GM12874 (cell line): ENCODE measurements around the gene GIGYF2.

Source experiments
- TF ChIP-seq, protein P1 (sequence below): IDR thresholded peaks from 2 replicates; pipeline ENCODE4 v1.5.1; 2011; ENCODE audit warnings: low read depth, mild to moderate bottlenecking, control low read depth, low read length, moderate library complexity; ENCODE audit not compliant: insufficient read depth

Gene GIGYF2

DNA sequence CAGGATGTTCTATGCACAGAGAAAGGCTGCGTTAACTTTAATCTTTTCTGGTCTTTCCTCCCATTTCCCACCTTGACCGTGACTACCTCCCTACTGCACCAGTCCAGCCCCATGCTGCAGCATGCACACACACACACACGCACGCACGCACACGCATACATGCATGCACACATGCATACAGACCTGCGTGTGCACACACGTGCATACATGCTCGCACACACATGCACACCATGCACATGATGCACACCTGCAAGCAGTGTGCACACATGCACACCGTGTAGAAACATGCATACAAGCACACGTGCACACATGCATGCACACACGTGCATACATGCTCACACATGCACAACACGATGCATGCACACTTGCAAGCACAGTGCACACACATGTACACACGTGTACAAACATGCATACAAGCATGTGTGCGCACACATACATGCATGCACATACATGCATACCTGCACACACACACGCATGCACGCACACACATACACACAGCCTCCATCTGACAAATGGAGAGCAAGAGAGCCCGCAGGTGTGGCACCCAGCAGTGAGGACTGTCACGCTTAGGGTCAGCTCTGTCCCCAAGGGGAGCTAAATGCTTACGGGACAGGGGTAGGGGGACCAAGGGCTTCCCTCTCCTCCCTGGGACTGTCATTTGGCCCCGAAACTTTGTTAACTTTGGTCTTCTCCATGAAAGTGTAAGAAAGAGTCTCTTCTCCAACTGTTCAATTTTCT is 191.1 kb downstream of the GIGYF2 start:
- TF ChIP-seq, protein P1, sequence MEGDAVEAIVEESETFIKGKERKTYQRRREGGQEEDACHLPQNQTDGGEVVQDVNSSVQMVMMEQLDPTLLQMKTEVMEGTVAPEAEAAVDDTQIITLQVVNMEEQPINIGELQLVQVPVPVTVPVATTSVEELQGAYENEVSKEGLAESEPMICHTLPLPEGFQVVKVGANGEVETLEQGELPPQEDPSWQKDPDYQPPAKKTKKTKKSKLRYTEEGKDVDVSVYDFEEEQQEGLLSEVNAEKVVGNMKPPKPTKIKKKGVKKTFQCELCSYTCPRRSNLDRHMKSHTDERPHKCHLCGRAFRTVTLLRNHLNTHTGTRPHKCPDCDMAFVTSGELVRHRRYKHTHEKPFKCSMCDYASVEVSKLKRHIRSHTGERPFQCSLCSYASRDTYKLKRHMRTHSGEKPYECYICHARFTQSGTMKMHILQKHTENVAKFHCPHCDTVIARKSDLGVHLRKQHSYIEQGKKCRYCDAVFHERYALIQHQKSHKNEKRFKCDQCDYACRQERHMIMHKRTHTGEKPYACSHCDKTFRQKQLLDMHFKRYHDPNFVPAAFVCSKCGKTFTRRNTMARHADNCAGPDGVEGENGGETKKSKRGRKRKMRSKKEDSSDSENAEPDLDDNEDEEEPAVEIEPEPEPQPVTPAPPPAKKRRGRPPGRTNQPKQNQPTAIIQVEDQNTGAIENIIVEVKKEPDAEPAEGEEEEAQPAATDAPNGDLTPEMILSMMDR = no peak

DNA sequence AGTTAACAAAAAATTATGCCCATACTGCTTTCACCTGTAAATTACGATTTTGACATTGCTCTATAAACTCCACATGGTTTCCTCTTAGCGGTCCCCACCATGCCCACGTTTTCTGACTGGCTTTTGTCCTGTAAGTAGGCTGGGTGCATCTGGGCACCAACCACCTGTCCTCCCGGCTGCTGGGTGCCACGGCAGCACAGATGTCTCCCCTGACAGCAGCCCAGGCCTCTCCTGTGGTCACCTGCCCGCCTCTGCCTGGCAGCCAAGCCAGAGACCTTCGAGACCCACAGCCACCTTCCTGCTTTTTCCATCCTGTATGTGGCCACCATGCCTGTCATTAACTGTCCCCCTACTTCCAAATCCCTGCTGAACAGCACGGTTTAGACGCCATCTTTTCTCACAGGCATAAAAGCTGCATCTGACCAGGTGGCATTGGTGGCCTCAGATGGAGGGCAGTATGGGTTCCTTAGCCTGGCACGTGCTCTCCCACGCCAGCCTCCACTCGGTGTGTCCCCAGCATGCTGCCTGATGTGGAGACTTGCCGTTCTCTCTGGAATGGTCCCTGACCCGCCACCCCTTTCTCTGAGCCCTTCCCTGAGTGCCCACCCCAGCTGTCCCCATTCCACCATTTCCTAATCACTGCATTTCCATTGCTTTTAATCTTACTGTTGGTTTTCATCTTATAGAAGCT is 191.9 kb downstream of the GIGYF2 start:
- TF ChIP-seq, protein P1 = no peak

DNA sequence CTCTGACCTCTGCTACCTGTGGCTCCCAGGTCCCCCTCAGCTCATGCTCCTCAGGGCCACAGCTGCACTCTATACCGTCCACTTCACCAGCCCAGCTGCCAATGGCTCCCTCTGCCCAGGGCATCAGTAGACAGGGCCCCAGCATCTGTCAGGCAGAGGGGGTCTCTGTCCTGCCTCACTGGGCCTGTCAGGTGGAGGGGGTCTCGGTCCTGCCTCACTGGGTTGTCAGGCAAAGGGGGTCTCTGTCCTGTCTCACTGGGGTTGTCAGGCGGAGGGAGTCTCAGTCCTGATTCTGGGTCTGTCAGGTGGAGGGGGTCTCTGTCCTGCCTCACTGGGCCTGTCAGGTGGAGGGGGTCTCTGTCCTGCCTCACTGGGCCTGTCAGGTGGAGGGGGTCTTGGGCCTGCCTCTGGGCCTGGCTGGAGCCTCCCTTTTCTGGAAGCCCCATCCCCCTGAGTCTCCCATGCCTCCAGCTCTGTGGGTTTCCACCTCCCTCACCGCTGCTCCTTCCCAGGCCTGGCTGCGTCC is 192.8 kb downstream of the GIGYF2 start:
- TF ChIP-seq, protein P1 = no peak

DNA sequence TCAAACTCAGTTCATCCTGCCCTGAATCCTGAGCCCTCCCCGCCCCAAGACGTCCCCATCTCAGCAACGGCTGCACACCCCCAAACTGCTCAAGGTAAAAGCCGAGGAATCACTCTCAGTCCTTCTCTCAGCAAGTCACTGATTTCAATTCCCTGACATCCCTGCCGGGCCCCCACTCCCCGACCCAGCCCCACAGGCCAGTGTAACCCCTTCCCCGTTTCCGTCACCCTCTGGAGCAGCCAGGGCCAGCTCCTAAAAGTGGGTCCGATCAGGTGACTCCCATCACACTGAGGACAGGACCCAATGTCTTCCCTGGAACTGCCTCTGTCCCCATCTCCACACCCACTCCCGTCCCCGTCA is 193.4 kb downstream of the GIGYF2 start:
- TF ChIP-seq, protein P1 = no peak

DNA sequence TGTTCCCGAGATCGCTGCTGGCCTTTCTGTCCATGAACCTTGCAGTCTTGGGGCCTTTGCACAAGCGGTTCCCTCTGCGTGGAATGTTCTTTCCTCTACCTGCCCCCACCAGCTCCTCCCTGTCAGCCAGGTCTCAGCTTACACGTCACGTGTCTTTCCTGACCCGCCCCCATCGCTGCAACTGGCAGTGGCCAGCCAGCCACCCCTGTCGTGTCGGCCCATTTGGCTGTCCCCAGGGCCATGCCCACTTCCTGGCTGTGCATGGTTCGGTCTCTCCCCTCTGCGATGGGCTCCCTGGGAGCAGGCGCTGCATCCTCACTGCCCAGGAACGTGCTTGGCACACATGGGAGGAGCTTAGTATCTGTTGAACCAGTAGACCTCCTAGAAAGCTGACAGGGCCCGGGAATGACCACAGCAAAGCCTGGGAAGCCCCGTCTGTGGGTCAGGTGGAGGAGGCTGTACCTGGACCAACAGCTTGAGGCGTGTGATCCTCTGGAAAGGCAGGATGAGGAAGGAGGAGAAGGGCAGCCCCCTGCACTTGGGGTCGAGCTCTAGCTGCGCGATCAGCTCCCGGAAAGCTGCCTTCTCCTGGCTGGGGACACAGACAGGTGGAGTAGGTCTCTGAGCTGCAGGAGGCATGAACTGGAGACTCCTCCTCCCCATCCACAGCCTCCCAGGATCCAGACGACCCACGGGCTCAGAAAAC is 193.9 kb downstream of the GIGYF2 start:
- TF ChIP-seq, protein P1 = no peak

DNA sequence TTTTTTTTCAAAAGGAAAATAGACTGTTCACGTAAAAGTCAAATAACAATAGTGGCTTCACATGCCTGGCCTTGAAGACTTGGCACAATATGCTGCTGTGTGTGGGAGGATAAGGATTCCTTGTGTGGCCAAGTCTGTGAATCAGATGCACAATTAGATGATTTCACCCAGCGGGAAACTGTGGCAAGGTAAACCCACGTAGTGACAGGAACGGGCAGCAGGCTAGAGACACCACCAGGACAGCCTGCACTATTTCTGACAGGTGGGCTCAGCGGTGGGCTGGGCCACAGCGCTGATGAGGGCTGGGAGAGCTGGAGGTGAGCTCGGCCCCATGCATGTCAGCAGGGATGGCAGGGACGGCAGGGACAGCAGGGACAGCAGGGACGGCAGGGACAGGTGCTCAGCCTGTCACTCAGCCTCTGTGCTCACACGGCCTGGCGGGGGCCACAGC is 194.5 kb downstream of the GIGYF2 start:
- TF ChIP-seq, protein P1 = no peak

DNA sequence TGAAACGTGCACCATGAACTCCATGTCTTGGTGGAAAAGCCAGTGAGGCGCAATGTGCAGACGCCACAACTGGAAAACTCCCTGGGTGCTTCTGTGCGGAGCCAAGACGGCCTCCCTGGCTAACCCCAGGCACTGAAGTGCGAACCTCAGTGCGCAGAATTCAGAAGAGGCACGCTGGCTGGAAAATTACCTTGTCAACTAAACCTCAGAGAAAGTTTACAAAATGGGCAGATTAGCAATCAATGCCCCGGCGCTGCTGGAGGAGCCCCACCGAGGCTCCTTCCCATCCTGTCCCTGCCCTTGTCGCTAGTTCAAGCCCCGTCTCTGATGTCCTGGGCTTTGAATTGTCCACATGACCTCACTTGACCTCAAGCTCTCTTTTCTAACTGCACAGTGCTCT is 195.1 kb downstream of the GIGYF2 start:
- TF ChIP-seq, protein P1 = no peak
